ENCODE results near the gene UAP1L1.

DNA sequence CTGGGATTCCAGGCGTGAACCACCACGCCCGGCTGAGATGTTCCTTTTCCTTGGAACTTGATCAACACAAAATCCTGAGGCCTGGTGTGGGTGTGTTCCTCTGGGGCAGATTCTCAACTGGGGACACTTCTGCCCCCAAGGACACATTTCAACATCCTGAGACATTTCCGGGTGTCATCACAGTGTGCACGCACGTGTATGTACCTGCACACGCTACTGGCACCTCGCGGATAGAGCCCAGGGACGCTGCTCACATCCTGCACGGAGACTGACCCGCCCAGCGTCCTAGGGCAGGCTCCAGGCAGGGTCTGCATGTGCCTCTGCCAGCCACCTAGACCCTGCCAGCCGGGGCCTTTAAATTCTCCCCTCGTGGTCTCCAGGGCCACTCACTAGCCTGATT lies 14.9 kb upstream of the UAP1L1 start:
- no peak for TF ChIP-seq EP300 (IDR thresholded peaks at IDR 0.05)
- no peak for TF ChIP-seq POLR2AphosphoS5 (IDR thresholded peaks at IDR 0.05)

All from esophagus muscularis mucosa (tissue), 3 donors.